Cortex of kidney (tissue), 1 donor: ENCODE results near the gene TPR.

ENCODE experiments used
- DNase-seq: peaks from one replicate; lab custom pipeline; 2025; lab: John Stamatoyannopoulos, UW

The TPR gene

DNA sequence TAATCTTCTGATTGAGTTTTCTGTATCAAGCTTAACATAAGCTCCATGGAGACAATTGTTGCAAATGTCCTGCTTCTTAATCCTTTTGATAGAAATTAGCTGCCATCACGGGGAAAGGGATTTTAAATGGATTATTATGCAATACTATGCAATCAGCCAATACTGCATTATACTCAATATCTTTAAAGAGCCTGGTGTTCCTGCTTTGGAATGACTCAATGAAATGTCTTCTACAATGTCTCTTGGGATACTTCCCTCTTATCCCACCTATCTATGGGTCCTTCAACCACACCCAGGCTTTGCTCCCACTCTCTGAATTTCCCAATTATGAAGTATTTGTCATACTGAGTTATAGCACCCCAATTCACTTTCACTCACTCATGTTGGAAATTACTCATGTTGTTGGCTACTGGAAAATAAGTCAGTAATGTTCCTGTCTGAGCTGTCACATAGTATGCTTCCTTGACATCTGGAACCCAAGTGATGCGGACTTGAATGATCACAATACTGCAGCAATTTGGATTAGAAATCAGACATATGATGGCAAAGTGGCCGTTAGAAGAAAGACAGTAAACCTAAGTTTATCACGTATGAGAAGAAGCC, 85.0 kb downstream of the TPR start:
- DNase-seq, result no peak

DNA sequence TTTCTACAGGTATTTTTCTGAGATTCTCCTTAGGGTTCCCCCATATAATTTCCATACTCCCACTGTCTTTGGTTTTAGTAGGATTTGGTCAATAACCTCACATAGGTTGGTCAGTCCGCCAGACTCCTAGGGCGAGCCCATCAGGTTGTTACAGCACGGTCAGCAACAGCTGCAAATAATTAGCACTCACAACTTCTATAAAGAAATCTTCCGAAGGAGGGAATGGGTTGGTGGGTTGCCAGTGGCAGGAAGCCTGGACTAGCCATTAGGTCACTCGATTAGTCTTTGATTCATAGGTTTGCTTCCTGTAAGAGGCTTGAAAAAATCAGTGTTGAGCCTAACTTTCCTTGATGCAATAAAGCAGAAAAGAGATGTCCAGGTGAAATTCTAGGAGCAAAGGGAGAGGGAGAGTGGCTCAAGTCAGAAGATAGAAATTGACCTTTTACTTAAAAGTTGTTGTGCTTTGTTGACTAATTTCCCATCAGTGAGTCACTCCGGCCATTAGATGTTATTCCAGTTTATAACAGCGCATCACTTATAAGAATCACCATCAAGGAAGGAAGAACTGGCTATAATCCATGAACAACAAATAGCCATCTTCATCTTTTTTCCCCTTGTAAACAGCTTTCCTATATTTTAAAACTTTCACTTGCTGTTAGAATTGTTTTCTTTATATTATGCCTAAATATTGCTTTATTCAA, 88.3 kb downstream of the TPR start:
- DNase-seq, result no peak

DNA sequence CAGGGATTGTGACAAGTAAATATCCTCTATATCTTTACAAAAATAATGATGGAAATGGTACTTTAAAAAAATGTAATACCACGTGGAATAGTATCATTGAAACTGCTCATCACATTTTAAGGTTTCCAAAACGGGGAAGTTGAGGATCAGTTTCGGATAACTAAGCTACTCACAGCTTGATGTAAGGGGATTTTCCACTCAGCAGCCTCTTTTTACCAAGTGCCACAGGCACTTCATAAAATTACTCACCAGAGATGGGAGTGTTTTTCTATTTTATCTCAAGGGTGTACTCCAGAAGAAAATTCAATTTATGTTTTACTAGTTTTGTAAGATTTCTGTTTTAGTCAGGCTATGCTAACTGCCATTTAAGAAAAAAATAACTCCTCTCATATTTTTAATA, 91.7 kb downstream of the TPR start:
- DNase-seq, result no peak

DNA sequence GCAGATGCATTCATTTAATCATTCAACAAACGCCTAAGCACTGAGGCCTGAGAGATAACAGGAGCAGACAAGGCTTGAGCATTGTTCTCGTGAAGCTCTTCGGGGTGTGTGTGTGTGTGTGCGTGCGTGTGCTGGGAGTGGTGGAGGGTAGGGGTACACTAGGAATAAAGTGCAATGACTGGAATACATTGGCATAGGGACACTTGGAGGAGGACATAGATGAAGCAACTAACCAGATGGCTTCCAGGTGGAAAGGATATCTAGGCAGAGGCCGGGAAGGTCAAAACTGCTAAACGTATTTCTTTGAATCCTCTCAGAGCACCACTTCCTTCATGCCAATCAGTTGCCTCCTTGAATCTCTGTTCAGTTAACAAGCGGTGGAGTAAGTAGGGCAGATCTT, 92.6 kb downstream of the TPR start:
- no peak for DNase-seq

DNA sequence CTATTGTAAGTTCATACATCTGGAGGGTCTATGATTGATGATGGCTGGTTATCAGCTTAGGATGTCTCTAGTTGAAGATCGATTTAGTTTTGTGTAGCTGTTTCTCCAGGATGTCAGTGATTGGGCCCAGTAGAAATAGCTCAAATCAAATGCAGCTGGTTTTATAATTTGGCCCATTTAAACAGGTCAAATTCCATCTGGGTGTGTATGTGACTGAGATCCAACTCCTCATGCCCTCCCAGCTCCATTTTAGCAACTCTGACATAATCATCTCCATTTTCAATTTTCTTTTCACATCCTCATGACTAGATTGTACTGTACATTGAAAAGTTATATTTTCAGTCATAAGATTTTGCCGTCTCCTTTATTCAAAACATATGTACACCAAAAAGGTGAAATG, 99.2 kb downstream of the TPR start:
- no peak for DNase-seq

DNA sequence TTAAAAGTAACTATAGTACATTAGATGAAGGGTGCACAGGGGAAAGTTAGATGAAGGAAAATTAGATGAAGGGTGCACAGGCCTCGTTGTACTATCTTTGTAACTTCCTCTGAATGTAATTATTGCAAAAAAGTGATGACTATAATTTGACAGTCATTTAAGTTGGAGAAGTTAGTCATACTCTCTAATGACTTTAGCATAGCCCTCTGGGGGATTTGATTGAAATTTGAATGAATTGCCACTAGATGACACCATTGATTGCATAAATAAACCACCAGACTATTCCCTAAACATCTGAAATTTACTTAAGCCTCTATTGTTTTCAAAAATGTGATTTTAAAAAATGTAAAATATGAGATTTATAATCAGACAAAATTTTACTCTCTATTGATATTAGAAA, 102.6 kb downstream of the TPR start:
- no peak for DNase-seq

DNA sequence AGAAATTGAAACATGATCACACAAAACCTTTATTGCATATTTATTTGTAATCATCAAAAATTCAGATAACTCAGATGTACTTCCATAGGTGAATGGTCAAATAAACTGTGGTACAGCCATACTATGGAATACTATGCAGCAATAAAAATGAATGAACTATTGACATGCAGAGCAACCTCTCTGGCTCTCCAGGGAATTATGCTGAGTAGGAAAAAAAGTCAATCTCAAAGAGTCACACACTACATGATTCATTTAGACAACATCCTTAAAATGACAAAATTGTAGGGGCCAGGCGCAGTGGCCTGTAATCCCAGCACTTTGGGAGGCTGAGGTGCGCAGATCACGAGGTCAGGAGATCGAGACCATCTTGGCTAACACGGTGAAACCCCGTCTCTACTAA, 104.0 kb downstream of the TPR start:
- DNase-seq, result no peak
